Right lobe of liver (tissue), 6 donors: Measurements from ENCODE around the gene SLC24A1. TPM values are rescaled to one million over a fixed set of nuclear protein-coding genes. Genes with fewer than 3 reads are reported as not detected.

Experiments
- ATAC-seq, 4 donors: fragments of 200-7000 bp; cut with Tn5 transposase; one replicate each; pipeline ENCODE4 v1.9.1; 2020; ENCODE audit warnings: mild to moderate bottlenecking in 4 of 4, moderate library complexity in 4 of 4
- DNase-seq, 3 donors: peaks; one replicate each; pipeline ENCODE4 v3.0.0-alpha.2; 2020
- H3K27ac ChIP-seq, 3 donors: fragments of 200-600 bp; one replicate each; pipeline ENCODE4 v1.8.0; 2022
- H3K27me3 ChIP-seq, 2 donors: fragments of 200-600 bp; one replicate each; pipeline ENCODE4 v1.8.0; 2022
- H3K36me3 ChIP-seq, 4 donors: fragments of 200-600 bp; sonication (generic) in 1 of 4; one replicate each; pipeline versions ENCODE4 v1.5.1 to v1.8.0; 2017 to 2022; ENCODE audit warnings: control low read depth in 1 of 4
- H3K4me1 ChIP-seq, 4 donors: fragments of 200-600 bp; sonication (generic) in 1 of 4; one replicate each; pipeline versions ENCODE4 v1.5.1 to v1.8.0; 2017 to 2022; ENCODE audit warnings: control low read depth in 1 of 4
- H3K4me3 ChIP-seq, 3 donors: fragments of 200-600 bp; one replicate each; pipeline ENCODE4 v1.8.0; 2022
- H3K9me3 ChIP-seq, 4 donors: fragments of 200-600 bp; sonication (generic) in 1 of 4; one replicate each; pipeline versions ENCODE4 v1.5.1 to v1.8.0; 2017 to 2022; ENCODE audit warnings: control low read depth in 1 of 4
- CTCF ChIP-seq, 4 donors: fragments of 200-600 bp in 3 of 4; fragments of 450-650 bp in 1 of 4; IDR thresholded peaks; one replicate each; pipeline versions ENCODE4 v1.5.1 to v1.8.0; 2016 to 2022; ENCODE audit warnings: antibody characterized with exemption in 4 of 4, mild to moderate bottlenecking in 2 of 4
- POLR2A ChIP-seq: fragments of 450-650 bp; IDR thresholded peaks from one replicate; pipeline ENCODE4 v1.6.1; 2017; ENCODE audit warnings: antibody characterized with exemption, mild to moderate bottlenecking
- WGBS: methylation state at CpG from one replicate; pipeline ENCODE4 v1.1.6; 2018; ENCODE audit warnings: low coverage, low lambda C conversion rate; ENCODE audit not compliant: insufficient coverage; ENCODE audit errors: missing lambda C conversion rate; 5-methylcytosine and 5-hydroxymethylcytosine counted together
- intact Hi-C, 2 donors: fragments of 100-400 bp; cut with DNase I; formaldehyde crosslinking; loops; one replicate each; pipeline versions ENCODE4 v1.11.2 to v1.14.1; 2022
- total RNA-seq, 6 experiments: library from RNA; depleted of rRNA in 2 of 6; stranded (reverse); fragments of >200 nt in 2 of 6; fragmentation: NEBNext Ultra II Directional in 3 of 6; extraction: Animal tissue kit (Norgen Biotek cat#: 25700) in 3 of 6; gene quantifications; one replicate each; pipeline versions ENCODE4 v1.1.0 to v1.2.4, GENCODE V29; 2016 to 2023
- donor health status: DM: no; HTN: yes; CAD: no.
- donor health status: DM: no; HTN: no; CAD: no.
- donor health status: DM: no; HTN: no; CAD: no.
- donor health status: DM: no; HTN: yes; CAD: no.
- donor health status: DM: no; HTN: yes; CAD: no.

The SLC24A1 gene
- total RNA-seq, 6 experiments from 2014 or later: 1.7 to 5.0 (median 4.8) TPM

- 85% methylated on average over 5 of the region's 5 CpGs for WGBS
- no peak overlapping the region for H3K4me3 ChIP-seq
These were observed 32.2 kb downstream of the SLC24A1 start for GRCh38 chr15:65653801-65654521.

GRCh38 chr15:65655026-65655425 is 33.3 kb downstream of the SLC24A1 start:
- Histone ChIP-seq H3K9me3 (no peaks in the 10 kb centered on the region), H3K4me1 (no peaks in the 10 kb centered on the region), H3K36me3 (peaks cover 0 to 10% (median 6%) of the 10 kb centered on the region in 4 donors), H3K27ac (no peak overlapping the region), H3K27me3 (no peaks in the 10 kb centered on the region), H3K4me3 (no peak overlapping the region)
- WGBS: 78% methylated on average over 1 of the region's 1 CpG
- no peak for DNase-seq
- intact Hi-C loops: no loop called here
- no peak for ATAC-seq
- TF ChIP-seq CTCF (IDR thresholded peaks at IDR 0.05) (no peak), POLR2A (no peak)

More at GRCh38 chr15:65653801-65654521, 32.2 kb downstream of the SLC24A1 start:
- Histone ChIP-seq H3K36me3 (peaks cover 0 to 9% (median 6%) of the 10 kb centered on the region in 4 donors), H3K27me3 (no peaks in the 10 kb centered on the region), H3K4me1 (no peaks in the 10 kb centered on the region), H3K27ac (no peak overlapping the region), H3K9me3 (no peaks in the 10 kb centered on the region)
- intact Hi-C loops: no loop called here
- no peak for ATAC-seq
- TF ChIP-seq POLR2A (no peak), CTCF (IDR thresholded peaks at IDR 0.05) (no peak)
- no peak for DNase-seq

GRCh38 chr15:65655457-65655856 is 33.7 kb downstream of the SLC24A1 start:
- no peaks in the 10 kb centered on the region for H3K27me3 ChIP-seq
- no peak overlapping the region for H3K4me3 ChIP-seq
- no peaks in the 10 kb centered on the region for H3K4me1 ChIP-seq
- 89% methylated on average over 4 of the region's 4 CpGs for WGBS
- intact Hi-C loops: no loop called here
- peaks cover 0 to 15% (median 6%) of the 10 kb centered on the region in 4 donors for H3K36me3 ChIP-seq
- no peak for ATAC-seq
- TF ChIP-seq CTCF (IDR thresholded peaks at IDR 0.05): no peak
- no peak for TF ChIP-seq POLR2A
- H3K27ac ChIP-seq: no peak overlapping the region
- DNase-seq: no peak
- no peaks in the 10 kb centered on the region for H3K9me3 ChIP-seq

- 86% methylated on average over 4 of the region's 4 CpGs for WGBS
- Histone ChIP-seq H3K27me3 (no peaks in the 10 kb centered on the region), H3K27ac (no peak overlapping the region), H3K4me3 (no peak overlapping the region), H3K36me3 (peaks cover 0 to 26% (median 11%) of the 10 kb centered on the region in 4 donors), H3K4me1 (no peaks in the 10 kb centered on the region), H3K9me3 (no peaks in the 10 kb centered on the region)
- DNase-seq (no peak), ATAC-seq (no peak)
- intact Hi-C loops: no loop called here
- no peak for TF ChIP-seq CTCF (IDR thresholded peaks at IDR 0.05)
- no peak for TF ChIP-seq POLR2A
These were observed 37.8 kb downstream of the SLC24A1 start for GRCh38 chr15:65659502-65660052.
